Measurements from ENCODE around the gene GOSR2. TPM values are rescaled to one million over a fixed set of nuclear protein-coding genes. Genes with fewer than 3 reads are reported as not detected.
"Not testable (repeated sequence)": the region's sequence is repeated elsewhere in the genome, so short reads cannot be mapped to it uniquely, and the experiment has no call there.

GOSR2 gene
- total RNA-seq, 1 experiment from 2014 or later, result 49.4 TPM

DNA sequence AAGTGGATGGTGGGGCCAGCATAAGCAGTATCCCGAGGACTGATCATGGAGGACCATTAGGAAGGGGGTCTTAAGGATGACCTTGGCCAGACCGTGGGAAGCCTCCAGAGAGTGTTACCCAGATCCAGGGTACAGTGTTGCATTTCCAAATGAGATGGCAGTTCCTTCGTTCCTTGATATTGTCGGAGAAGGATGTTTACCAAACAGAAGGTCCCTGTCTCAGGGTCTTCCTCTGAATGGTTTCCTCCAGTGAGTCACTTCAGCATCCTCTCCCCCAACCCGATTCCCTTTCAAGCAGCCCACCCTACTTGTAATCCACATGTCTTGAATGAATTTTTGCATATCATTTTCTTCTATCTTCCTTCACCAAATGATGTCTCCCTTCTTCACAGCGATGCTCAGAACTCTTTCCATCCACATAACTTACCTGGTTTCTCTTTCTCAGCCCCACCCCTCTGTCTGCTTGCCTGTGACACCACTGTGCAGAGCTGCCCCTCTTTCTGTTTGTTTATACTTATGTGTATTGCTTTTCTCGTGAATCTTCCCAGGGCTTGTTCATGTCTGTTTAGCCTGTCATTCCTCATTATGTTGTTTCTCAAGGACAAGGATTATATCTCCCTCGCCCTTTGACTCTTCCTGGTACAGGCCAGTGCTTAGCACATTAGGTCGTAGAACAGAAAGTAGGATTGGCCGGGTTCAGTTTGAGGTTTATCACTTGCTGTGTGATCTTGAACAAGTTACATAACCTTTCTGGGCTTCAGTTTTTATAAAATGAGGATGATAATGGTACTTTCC, 5.7 kb downstream of the GOSR2 start:
- no peak for DNase-seq (ENCODE audit: low read depth)

DNA sequence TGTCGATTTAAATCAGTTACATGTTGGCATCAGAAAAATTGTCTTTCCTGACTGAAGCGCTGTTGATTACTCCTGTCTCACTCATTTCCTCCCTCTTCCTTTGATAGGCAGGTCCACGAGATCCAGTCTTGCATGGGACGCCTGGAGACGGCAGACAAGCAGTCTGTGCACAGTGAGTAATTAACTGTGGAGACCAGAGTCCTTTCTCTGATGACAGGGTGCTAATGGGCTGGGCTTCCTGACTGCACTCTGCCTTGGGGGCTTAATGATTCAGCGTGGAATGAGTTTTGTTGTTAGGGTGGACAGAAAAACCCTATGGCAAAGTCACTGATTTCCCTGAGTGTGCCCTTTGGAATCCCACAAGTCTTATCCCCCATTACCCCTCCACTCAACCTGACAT, 6.5 kb downstream of the GOSR2 start:
- DNase-seq (ENCODE audit: low read depth), result peak; percentile 80

DNA sequence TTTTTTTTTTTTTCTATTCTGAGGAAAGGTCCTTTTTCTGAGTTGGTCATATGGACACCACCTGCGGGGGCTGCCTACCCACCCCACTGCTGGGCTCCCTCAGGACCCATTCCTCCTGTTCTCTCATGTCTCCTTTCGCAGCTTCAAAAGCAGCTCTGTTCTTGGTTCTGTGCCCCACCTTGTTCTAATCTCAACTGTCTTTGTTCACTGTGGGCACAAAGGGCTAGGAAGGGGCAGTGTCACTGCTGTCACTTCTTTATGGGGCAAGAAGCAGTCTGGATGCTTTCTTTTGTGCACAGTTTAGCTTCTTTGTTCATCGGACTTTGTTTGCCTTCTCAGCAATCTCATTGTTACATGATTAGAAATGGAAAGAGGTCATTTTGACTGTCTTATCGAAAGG, 7.1 kb downstream of the GOSR2 start:
- no peak for DNase-seq (ENCODE audit: low read depth)

DNA sequence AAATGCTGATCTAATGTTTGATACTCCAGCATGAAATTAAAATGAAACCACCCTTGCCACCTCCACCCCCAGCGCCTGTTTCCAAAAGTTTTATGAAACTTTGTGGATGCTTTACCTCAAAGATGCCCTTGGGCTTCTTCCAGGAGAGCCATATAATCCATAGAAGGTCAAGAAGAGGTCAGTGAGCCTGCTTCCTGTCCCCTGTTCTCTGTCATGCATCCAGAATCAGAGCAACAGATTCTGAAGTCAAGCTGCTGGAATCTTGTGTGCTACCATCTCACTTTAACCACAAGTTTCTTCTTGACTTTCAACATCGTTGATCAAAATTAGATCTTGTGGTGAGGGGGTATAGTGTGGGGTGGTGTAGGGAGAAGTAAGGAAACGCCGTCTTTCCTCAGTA, 8.6 kb downstream of the GOSR2 start:
- DNase-seq (ENCODE audit: low read depth), result no peak

DNA sequence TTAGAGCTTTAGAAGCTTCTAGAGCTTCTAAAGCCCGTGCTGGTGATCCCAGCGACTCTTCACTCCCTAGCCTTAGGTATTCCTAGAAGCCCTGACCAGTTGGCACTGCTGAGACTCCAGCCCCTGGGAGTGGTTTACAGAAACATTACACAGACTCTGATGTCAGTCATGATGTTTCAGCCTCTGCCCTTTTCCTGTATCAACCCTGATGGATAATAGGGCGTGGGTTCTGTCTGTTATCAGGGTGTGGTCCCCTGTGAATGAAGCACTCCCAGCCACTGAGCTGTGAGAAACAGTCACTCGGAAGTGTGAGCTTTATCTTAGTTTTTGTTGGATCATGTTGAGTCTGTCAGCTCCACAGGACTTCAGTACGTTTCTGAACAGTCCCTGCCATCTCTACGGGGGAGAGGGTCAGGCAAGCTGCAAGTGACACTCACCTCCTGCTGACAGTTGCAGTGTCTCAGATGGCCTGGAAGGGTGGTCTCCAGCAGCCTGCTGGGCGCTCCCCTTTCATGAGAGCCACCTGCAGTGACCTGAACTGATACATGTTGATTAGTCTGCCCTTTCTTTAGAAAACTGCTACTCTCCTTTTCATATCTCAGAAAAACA, 12.8 kb downstream of the GOSR2 start:
- no peak for DNase-seq (ENCODE audit: low read depth)

DNA sequence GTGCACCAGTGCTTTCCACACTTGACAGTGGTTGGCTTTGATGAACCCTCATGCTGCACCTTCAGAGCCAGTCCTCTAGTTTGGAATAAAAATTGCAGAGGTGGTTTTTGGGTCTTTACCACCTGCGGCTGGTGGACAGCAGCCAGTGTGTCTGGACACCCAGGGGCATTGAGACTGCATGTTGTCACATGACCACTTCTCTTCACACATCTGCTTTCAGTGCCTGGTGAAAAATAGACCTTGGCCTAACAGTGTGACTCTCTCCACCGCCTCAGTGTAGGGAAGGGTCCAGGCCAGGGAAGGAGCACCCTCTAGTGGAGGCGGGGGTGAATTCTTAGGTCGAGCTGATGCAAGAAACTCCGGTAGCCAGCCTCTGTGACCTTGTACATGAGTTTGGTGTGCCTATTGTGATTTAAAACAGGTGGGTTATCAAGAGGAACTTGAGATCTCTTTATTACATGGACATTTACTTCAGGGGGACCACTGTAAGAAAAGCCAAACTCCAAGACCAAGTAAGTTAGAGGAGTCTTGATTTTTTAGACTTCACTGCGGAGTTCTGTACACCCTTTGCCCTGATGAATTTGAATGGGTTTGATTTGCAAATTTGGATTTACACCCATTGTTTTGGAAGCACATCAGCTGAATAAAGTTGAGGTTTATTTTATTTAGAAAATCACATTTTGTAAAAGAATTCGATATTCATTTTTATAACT, 17.9 kb downstream of the GOSR2 start:
- peak; percentile 65 for DNase-seq (ENCODE audit: low read depth)

DNA sequence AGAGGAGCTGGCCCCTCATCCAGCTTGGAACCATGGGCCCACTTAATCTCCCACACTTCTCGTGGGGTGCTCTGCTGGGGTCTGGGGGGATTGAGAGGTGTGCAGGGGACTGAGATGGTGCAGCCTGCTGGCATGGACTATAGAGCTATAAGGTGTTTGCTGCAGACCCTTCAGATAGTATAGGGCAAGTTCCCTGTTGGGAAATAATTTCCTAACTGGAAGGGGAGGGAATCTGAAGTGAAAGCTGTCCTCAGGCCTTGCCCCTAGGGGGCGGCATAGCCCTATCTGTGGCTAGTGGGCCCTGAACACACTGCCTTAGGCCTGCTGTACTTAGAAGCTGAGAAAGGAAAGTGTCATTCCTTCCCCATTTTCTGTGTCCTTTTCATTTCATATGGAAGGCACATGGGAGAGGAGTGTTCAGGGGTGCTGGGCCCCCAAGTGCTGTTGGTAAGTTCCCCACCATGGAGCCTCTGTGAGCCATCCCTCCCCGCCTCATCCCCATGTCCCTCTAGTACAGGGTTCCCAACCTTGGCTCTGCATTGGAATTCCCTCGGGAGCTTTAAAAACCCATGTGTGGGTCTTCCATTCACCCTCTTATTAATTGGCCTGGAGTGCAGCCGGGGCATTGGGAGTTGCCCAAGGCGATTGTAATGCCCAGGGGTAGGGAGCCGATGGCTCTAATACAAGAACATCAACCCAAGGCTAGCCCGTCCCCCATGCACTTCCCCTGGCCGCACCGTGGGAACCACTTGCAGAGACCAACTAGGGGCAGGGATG, 19.7 kb downstream of the GOSR2 start:
- peak; percentile 60 for DNase-seq (ENCODE audit: low read depth)

DNA sequence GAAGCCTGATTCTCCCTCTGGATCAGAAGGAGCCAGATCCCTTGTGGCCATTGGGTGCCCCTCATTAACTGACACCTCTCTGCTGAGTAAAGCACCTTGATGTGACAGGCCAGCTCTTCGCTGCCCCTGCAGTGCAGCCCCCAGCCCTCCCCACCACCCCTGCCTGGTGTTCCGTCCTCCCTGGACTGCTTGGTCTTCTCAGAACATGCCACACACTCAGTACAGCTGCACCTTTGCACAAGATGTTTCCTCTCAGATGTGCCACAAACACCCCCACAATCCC, 20.2 kb downstream of the GOSR2 start:
- DNase-seq (ENCODE audit: low read depth), result no peak

DNA sequence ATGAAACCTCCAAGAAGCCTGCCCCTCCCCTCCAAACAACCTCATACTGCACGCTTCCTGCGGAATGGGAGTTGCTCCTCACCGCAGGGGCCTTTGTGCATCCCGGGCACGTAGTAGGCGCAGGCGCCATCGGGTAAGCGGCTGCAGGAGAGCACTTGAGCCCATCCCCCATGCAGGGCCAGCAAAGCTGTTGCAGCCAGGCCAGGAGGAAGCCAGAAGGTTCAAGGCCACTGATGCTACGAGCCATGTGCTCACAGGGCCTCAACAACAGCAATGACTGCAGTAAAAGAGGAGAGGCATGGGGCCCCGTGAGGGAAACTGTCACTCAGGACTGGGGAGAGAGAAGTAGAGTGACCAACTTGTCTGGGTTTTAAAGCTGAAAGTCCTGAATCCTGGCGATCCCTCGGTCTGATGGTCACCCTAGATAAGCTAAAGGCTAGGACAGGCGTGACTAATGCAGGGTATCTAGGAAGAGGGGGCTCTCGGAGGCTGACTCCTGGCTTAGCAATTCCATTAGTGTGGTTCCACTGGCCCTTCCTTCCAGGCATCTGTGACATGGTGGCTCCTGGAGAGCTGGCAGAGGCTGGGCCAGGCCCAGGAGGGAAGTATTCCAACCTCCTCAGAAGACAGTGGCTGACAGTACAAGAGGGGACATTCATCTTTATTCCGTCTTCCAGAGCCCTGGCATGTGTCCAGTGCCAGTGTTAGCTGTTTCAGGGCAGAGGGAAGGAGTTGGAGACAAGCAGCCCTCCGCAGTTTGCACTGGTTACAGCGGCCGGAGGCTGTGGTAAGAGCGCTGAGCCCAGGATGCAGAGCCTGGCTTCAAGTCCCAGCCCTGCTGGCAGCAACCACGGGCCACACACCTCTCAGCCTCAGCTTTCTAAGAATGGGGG, 20.8 kb downstream of the GOSR2 start:
- peak; percentile 25 for DNase-seq (ENCODE audit: low read depth)

DNA sequence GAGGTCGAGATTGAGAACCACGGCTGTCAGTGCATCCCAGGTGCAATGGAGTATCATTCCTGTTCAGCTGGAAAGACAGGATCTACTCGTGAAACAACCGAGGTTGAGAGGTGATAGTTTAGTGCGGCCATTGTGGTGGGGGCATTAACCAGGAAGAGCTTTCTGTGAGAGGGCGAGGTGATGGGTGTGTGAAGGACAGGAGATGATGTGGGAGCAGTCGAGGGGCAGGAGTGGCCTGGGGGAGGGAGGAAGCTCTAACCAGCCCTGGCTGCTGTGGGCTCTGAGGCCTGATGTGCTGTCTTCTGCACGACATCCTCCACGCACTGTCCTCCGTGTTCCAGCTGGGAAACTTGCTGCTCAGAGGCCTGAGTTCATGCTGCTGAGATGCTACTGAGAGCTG, 22.0 kb downstream of the GOSR2 start:
- DNase-seq (ENCODE audit: low read depth), result no peak

DNA sequence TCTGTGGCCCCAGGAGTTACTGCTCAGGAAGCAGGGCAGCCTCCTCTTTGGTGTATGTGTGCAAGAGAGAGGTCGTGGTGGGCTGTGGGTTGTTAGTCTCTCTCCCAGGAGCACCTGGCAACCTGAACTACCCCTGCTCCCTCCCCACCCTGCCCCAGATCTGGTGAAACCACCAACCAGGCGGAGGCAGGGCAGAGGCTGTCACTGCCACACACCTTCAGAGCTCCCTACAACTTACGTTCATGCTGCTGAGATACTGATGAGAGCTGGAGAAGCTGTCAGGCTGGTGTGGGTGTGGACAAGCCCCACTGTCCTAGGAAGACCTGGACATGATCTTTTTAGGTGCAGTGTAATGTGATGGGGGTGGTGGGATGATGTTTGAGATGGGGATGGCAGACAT, 24.3 kb downstream of the GOSR2 start:
- no peak for DNase-seq (ENCODE audit: low read depth)

DNA sequence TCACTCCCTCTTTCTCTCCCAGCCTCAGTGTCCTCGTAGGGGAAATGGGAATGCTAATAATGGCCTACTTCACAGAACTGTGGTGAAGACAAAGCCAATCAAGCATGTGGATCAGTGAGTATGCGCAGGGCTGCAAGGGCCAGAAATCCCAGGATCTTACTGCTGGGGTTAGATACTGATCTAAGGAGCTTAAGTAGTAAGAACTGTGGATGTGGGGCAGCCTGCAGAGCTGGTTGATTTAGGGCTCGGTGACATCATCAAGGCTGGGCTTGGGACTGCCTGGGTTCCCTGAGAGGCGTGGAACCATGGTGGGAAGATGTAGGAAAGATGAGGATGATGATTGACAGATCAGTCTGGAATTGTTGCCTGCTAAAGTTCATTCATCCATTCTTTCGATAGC, 25.6 kb downstream of the GOSR2 start:
- no peak for DNase-seq (ENCODE audit: low read depth)

DNA sequence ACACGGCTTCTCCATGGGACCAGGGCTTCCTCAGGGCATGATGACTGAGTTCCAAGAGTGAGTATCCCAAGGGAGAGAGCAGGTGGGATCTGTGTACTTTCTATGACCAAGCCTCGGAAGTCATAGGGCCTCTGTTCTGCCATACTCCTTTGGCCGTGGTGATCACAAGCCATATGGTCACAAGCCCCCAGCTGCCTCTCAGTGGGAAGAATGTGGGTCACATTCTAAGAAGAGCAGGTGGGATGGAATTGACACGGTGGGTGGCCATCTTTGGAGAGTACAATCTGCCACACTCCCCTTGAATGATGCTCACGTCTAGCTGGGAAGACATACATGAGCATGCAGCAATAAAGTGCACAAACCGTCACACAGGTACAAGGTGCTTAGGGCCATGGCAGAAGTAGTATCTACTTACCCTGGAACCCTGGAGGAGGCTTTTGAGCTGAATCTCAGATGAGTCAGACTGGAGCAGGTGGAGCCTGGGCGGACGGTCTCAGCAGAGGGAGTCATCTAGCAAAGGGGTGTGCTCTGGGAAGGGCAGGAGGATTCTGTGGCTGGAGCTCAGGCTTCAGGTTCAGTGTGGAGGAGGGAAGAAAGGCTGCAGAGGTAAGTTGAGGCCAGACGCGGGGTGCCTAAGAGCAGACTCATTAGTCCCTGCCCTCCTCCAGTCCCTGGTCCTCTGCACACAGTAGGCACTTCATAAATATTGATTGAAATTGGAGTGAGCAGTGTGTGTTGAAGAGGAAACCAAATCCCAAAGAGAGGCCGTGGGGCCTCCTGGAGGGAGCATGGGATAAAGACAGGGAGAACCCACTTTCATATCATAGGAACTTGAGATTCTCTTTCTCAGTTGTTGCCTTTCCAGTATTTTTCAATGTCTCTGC, 26.6 kb downstream of the GOSR2 start:
- peak; percentile 29 for DNase-seq (ENCODE audit: low read depth)

DNA sequence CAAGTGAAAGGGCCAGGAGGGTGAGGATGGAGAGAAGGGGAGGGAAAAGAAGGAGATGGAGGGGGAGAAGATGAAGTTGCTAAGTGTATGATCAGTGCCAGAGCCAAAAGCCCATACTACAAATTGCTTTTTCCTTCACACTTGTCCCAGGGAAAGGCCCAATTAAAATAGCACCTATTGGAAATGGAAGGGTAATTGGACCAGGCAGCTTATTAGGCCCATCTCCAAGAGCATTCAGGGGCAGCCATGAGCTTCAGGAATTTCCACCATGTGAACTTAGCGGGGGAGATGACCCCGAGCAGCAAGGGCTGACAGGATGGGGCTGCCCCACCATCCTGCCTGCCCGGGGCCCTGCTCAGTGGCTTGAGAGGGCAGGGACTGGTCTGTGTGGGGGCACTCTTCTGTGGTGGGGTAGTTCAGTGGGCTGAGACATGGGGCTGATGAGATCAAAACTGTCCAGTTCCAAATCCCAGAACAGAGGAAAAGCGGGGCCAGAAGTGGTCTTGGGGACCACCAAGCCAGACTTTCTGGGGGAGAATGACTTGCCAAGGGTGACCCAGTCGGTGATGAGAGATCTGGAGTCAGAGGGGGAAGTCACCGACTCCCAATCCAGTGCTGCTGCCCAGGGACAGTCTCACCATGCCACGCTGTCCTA, 27.5 kb downstream of the GOSR2 start:
- no peak for DNase-seq (ENCODE audit: low read depth)

DNA sequence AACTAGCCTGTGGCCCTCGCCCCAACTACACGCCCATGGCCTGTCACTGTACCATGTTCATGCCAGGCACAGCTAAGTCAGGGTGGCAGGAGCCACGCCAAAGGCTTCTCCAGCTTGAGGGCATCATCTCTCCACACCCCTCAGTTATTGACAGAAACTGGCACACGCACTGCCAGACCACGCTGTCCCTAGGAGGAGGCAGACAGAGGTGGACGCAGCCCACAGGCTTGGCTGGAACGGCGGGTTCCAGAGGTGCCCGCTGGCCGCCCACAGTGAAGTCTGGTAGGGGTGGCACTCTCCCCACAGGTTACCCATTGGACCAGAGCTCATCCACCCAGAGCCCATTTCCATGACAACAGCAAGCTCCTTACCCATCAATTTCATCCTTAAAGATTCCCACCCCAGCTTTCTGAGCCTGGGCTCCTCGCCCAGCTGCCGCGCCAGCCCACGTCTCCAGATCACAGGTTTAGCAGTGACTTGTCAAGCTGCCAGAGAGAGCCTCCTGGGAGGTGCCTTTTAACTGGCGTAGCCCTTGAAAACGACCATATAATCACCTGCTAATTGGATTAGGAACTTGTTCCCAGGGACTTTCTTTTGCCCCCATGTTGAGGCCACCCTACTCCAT, 28.1 kb downstream of the GOSR2 start:
- DNase-seq (ENCODE audit: low read depth), result no peak

DNA sequence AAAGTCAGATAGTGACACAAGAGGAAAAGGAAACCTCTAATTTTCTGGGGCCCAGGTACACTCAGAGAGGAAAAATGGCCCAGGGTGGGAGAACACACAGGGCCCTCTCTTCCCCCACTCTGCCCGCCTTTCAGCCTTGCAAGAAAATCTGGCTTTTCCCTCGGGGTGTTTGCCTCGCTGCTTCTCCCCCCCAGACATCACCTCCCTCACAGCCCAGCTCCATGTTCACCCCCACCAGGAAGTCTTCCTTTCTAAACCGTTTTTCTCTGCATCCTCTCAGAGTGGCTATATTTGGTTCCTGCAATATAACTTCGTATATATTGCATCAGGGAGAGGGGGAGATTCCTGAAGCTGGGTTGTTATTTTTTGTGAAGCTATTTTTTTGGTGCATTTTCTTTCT, 28.7 kb downstream of the GOSR2 start:
- DNase-seq (ENCODE audit: low read depth), result no peak

DNA sequence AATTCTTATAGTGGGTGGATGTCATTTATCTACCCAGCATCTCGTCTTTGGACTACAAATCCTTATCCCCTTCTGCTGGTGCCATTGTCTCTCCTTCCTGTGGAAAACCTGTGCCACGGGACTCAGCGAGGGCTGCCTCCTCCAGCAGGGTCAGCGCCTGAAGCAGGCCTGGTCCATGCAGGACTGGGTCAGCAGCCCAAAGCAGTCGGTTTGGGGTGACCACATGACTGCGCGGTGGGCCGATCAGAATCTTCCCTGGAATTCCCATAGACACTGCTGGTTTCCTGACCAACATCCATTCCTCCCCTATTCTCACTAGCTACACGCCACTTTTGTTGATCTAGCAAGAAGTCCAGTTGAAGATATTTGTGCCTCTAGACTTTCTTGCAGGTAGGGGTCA, 29.2 kb downstream of the GOSR2 start:
- DNase-seq (ENCODE audit: low read depth), result no peak

DNA sequence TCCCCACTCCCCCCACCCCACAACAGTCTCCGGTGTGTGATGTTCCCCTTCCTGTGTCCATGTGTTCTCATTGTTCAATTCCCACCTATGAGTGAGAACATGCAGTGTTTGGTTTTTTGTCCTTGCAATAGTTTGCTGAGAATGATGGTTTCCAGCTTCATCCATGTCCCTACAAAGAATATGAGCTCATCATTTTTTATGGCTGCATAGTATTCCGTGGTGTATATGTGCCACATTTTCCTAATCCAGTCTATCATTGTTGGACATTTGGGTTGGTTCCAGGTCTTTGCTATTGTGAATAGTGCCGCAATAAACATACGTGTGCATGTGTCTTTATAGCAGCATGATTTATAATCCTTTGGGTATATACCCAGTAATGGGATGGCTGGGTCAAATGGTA, 30.2 kb downstream of the GOSR2 start:
- DNase-seq (ENCODE audit: low read depth), result not testable (repeated sequence)

DNA sequence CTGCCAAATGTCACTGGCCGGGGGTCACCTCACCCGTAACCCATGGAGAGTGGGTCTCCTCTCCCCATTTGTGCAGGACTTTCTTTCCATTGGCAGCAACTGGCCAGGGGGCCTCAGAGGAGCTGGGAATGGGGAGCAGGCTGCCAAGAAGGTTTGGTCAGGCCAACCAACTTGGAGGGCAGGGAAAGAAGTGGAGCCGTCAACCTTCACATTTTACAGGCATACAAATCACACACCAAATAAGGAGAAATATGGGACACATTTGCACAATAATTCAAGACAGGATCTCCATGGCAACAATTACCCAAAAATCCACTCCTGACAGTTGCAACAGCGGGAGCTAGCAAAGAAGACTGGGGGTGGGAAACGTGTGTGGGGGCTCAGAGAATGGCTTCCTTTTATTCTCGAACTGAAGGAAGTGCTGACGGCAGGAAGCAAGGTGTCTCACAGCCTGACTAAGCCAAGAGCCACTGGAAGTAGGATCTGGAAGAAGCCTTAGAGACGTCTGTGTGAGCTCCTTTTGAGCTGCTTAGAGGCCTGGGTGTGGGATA, 35.2 kb downstream of the GOSR2 start:
- DNase-seq (ENCODE audit: low read depth), result no peak
